Measurements from ENCODE around the gene SOCS7.

- no peak for TF ChIP-seq CTCF (optimal IDR thresholded peaks at IDR 0.05 in 1 of 3, IDR thresholded peaks at IDR 0.05 in 1 of 3, conservative IDR thresholded peaks at IDR 0.05 in 1 of 3; ENCODE audit: extremely low read depth in 1 of 3, insufficient read depth in 2 of 3, low read length in 3 of 3)
- TF ChIP-seq EZH2 (IDR thresholded peaks at IDR 0.05; ENCODE audit: low read length): no peak
Observed at GRCh38 chr17:38430822-38431221, 79.2 kb downstream of the SOCS7 start.

All from keratinocyte (primary cell).